ENCODE measurements around the gene MINDY3.

Gene MINDY3

DNA sequence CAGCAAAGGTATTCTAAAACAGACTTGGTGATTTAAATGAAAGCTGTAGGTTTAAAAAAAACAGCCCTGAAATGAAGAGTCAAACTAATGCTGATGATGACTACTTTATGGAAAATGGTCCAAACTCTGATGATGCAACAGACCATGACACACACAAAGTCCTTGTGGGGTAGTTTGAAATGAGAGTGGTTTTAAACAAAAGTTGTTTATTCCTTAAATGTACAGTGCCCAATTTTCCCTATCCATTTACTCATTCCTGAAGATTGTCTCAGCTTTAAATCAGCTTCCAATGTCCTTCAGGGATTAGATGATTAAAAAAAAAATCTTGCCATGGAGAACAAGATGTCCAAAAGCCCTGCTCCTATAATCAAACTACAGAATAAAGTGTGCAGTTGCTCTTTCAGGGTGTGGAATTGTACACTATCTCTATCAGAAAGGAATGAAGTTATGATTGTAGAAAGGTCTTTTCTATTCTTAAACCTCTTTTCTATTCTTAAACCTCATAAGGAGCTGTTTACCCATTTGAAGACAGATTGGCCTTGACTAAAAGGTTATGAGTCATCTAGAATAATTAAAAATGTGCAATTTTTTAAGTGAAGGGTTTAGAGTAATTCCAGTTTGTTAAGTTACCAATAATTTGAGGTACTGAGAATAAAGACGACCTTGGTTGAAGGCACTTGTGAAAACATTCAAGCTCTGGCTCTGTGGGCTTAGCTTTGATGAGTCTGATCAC, 70.3 kb downstream of the MINDY3 start:
- Histone ChIP-seq H3K4me3 (ENCODE audit: insufficient read length, low read depth) (no peak overlapping the region), H3K27me3 (ENCODE audit: insufficient read depth, insufficient read length) (no peaks in the 10 kb centered on the region), H3K9me3 (ENCODE audit: insufficient read depth, low read length) (no peaks in the 10 kb centered on the region), H3K4me1 (ENCODE audit: insufficient read depth, insufficient read length) (no peaks in the 10 kb centered on the region), H3K36me3 (ENCODE audit: insufficient read depth, insufficient read length, low read length) (peaks cover 5% of the 10 kb centered on the region), H3K9ac (ENCODE audit: insufficient read length, low read depth) (no peak overlapping the region)
- DNase-seq (ENCODE audit: low read depth, low spot score): no peak
- TF ChIP-seq YY1 (IDR thresholded peaks at IDR 0.05; ENCODE audit: insufficient read depth, insufficient read length) (no peak), SUZ12 (IDR thresholded peaks at IDR 0.05; ENCODE audit: extremely low read depth, insufficient read depth, insufficient read length) (no peak), ZNF274 (IDR thresholded peaks at IDR 0.05; ENCODE audit: low read depth, low read length) (no peak)

DNA sequence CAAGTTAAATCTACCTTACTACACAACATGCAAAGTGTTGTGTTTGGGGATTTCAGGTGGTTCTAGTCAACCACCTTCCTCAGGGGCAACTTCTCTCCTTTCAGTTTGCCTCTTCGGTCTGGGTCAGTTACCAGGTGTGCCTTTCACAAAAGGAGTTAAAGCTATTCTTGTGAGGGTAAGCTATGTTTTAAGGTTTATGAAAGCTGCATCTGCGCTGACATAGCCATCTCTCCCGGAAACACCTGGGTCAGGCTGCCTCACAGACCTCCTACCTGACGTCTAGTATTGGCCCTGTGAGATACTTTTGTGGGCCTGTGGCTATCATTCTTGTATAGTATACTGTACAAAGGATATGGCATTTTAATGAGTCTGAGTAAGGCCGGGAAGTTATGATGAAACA, 72.9 kb downstream of the MINDY3 start:
- TF ChIP-seq ZNF274 (IDR thresholded peaks at IDR 0.05; ENCODE audit: low read depth, low read length) (no peak), SUZ12 (IDR thresholded peaks at IDR 0.05; ENCODE audit: extremely low read depth, insufficient read depth, insufficient read length) (no peak), YY1 (IDR thresholded peaks at IDR 0.05; ENCODE audit: insufficient read depth, insufficient read length) (no peak)
- H3K9ac ChIP-seq (ENCODE audit: insufficient read length, low read depth): no peak overlapping the region

DNA sequence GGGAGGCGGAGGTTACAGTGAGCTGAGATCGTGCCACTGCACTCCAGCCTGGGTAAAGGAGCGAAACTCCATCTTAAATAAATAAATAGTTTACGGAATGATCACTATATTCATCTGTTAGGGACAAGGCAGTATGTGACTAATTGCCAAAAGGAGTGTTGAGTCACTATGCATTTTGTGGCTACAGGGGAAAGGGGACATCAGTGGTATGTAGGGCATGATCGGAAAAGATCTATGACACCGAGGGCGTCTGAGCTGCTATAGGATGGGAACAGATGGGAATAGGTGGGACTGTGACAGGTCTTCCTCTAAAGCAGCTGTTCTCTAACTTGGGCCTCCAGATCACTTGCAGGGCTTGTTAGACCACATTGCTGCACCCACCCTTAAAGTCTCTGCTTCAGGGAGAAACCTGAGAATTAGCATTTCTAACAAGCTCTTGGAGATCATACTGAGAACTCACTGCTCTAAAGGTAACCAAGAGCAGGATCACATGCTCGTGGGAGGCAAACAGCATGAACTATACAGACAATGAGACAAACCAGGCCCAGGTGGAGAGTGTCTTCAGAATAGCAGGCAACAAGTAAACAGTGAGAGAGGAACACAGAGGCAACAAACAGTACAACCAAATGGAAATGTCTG, 75.5 kb downstream of the MINDY3 start:
- TF ChIP-seq SUZ12 (IDR thresholded peaks at IDR 0.05; ENCODE audit: extremely low read depth, insufficient read depth, insufficient read length) (no peak), ZNF274 (IDR thresholded peaks at IDR 0.05; ENCODE audit: low read depth, low read length) (no peak), YY1 (IDR thresholded peaks at IDR 0.05; ENCODE audit: insufficient read depth, insufficient read length) (no peak)
- H3K4me1 ChIP-seq (ENCODE audit: insufficient read depth, insufficient read length): peaks cover 2% of the 10 kb centered on the region
- DNase-seq (ENCODE audit: low read depth, low spot score): no peak
- H3K36me3 ChIP-seq (ENCODE audit: insufficient read depth, insufficient read length, low read length): peaks cover 13% of the 10 kb centered on the region
- no peaks in the 10 kb centered on the region for H3K9me3 ChIP-seq (ENCODE audit: insufficient read depth, low read length)
- H3K27me3 ChIP-seq (ENCODE audit: insufficient read depth, insufficient read length): no peaks in the 10 kb centered on the region
- no peak overlapping the region for H3K4me3 ChIP-seq (ENCODE audit: insufficient read length, low read depth)
- H3K9ac ChIP-seq (ENCODE audit: insufficient read length, low read depth): no peak overlapping the region

More for the DNA sequence above, 72.9 kb downstream of the MINDY3 start:
- Histone ChIP-seq H3K27me3 (ENCODE audit: insufficient read depth, insufficient read length) (no peaks in the 10 kb centered on the region), H3K4me3 (ENCODE audit: insufficient read length, low read depth) (no peak overlapping the region), H3K9me3 (ENCODE audit: insufficient read depth, low read length) (no peaks in the 10 kb centered on the region), H3K4me1 (ENCODE audit: insufficient read depth, insufficient read length) (peaks cover 2% of the 10 kb centered on the region), H3K36me3 (ENCODE audit: insufficient read depth, insufficient read length, low read length) (peaks cover 8% of the 10 kb centered on the region)
- no peak for DNase-seq (ENCODE audit: low read depth, low spot score)

DNA sequence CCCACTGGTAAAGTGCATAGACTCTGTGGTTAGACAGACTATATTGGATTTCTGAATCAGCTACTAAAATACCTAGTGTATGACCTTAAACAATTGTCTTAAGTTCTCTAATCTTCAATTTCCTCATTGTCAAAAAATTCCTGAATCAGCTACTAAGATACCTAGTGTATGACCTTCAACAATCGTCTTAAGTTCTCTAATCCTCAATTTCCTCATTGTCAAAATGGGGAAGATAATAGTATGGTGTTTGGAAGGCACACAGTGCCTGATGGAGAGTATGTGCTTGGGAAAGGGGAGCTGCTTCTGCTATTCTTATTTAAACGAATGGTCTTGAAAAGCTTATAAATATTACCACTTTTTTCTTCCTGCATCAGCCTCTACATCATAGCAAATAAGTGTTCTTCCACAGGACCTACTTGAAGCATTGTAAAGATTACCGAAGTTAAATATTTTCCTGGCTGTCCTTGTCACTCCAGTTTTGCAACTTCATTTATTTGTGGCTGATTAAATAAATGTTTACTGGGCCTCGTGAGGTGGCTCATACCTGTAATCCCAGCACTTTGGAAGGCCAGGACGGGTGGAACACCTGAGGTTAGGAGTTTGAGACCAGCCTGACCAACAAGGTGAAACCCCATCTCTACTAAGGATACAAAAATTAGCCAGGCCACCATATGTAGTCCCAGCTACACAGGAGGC, 76.2 kb downstream of the MINDY3 start:
- peaks cover 14% of the 10 kb centered on the region for H3K36me3 ChIP-seq (ENCODE audit: insufficient read depth, insufficient read length, low read length)
- H3K9me3 ChIP-seq (ENCODE audit: insufficient read depth, low read length): no peaks in the 10 kb centered on the region
- no peak overlapping the region for H3K9ac ChIP-seq (ENCODE audit: insufficient read length, low read depth)
- no peak for DNase-seq (ENCODE audit: low read depth, low spot score)
- H3K4me3 ChIP-seq (ENCODE audit: insufficient read length, low read depth): no peak overlapping the region
- H3K27me3 ChIP-seq (ENCODE audit: insufficient read depth, insufficient read length): no peaks in the 10 kb centered on the region
- TF ChIP-seq ZNF274 (IDR thresholded peaks at IDR 0.05; ENCODE audit: low read depth, low read length): no peak
- TF ChIP-seq YY1 (IDR thresholded peaks at IDR 0.05; ENCODE audit: insufficient read depth, insufficient read length): no peak
- no peak for TF ChIP-seq SUZ12 (IDR thresholded peaks at IDR 0.05; ENCODE audit: extremely low read depth, insufficient read depth, insufficient read length)
- peaks cover 2% of the 10 kb centered on the region for H3K4me1 ChIP-seq (ENCODE audit: insufficient read depth, insufficient read length)

DNA sequence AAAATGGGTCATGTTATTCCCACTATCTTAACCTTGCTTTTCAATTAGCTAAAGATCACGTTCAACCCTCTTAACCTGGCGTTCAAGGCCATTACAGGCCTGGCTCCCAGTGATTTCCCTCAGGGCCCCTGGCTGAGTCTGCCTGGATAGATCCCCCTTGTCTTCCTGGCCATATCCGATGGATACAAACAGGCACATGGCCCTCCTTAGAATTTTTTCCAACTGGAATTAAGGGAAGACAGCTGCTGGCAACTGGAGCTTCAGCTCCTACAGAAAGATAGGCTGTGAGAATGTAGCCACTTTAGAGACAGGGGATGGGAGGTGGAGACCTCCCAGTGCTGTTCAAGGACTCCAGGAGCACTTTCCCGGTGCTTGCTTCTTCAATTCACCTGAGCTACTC, 77.5 kb downstream of the MINDY3 start:
- DNase-seq (ENCODE audit: low read depth, low spot score): no peak
- no peak overlapping the region for H3K4me3 ChIP-seq (ENCODE audit: insufficient read length, low read depth)
- H3K27me3 ChIP-seq (ENCODE audit: insufficient read depth, insufficient read length): no peaks in the 10 kb centered on the region
- TF ChIP-seq ZNF274 (IDR thresholded peaks at IDR 0.05; ENCODE audit: low read depth, low read length) (no peak), SUZ12 (IDR thresholded peaks at IDR 0.05; ENCODE audit: extremely low read depth, insufficient read depth, insufficient read length) (no peak), YY1 (IDR thresholded peaks at IDR 0.05; ENCODE audit: insufficient read depth, insufficient read length) (no peak)
- no peak overlapping the region for H3K9ac ChIP-seq (ENCODE audit: insufficient read length, low read depth)
- H3K9me3 ChIP-seq (ENCODE audit: insufficient read depth, low read length): no peaks in the 10 kb centered on the region
- peaks cover 19% of the 10 kb centered on the region for H3K36me3 ChIP-seq (ENCODE audit: insufficient read depth, insufficient read length, low read length)
- H3K4me1 ChIP-seq (ENCODE audit: insufficient read depth, insufficient read length): peaks cover 2% of the 10 kb centered on the region

DNA sequence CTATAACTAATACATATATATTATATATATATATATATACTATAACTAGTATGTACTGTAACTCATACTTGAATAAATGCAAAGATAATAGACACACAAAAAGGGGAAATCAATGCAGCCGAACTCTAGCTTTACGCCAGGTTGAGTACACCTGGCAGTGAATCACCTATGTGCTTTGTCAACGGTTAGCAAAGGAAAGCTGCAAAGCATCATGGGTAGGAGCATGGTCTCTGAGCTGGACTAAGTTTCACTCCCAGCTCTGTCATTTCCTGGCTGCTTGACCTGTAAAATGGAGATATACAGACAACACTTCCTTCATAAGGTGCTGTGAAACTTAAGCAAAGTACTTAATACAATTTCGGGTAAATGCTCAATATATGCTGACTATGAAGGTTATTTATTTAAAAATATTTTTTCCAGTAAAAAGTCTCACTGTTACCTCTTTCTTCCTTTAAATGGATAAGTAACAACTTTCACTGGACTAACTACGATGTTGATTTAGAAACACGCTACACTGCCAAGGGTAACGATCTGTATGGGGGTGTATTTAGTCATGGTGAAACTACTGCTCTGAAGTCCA, 78.8 kb downstream of the MINDY3 start:
- Histone ChIP-seq H3K4me1 (ENCODE audit: insufficient read depth, insufficient read length) (peaks cover 2% of the 10 kb centered on the region), H3K9ac (ENCODE audit: insufficient read length, low read depth) (no peak overlapping the region), H3K27me3 (ENCODE audit: insufficient read depth, insufficient read length) (no peaks in the 10 kb centered on the region), H3K9me3 (ENCODE audit: insufficient read depth, low read length) (peaks cover 10% of the 10 kb centered on the region), H3K36me3 (ENCODE audit: insufficient read depth, insufficient read length, low read length) (peaks cover 19% of the 10 kb centered on the region), H3K4me3 (ENCODE audit: insufficient read length, low read depth) (no peak overlapping the region)
- TF ChIP-seq ZNF274 (IDR thresholded peaks at IDR 0.05; ENCODE audit: low read depth, low read length) (no peak), SUZ12 (IDR thresholded peaks at IDR 0.05; ENCODE audit: extremely low read depth, insufficient read depth, insufficient read length) (no peak), YY1 (IDR thresholded peaks at IDR 0.05; ENCODE audit: insufficient read depth, insufficient read length) (no peak)
- no peak for DNase-seq (ENCODE audit: low read depth, low spot score)
